Suprapubic skin (tissue), 4 donors: ENCODE results near the gene ALDH3B2.
"Not testable (repeated sequence)": the region's sequence is repeated elsewhere in the genome, so short reads cannot be mapped to it uniquely, and the experiment has no call there.

Source experiments
- CTCF ChIP-seq, 2 donors: fragments of 200-600 bp in 1 of 2; fragments of 450-650 bp in 1 of 2; sonication (generic) in 1 of 2; IDR thresholded peaks; one replicate each; pipeline ENCODE4 v1.5.1; 2016 to 2019; ENCODE audit warnings: antibody characterized with exemption in 2 of 2, mild to moderate bottlenecking in 1 of 2, moderate library complexity in 1 of 2
- EP300 ChIP-seq: sonication (generic); formaldehyde crosslinking; IDR thresholded peaks from one replicate; pipeline ENCODE4 v1.6.1; 2017; ENCODE audit warnings: antibody characterized with exemption
- POLR2A ChIP-seq, 2 donors: fragments of 450-650 bp; IDR thresholded peaks; one replicate each; pipeline ENCODE4 v1.6.1; 2017; ENCODE audit warnings: antibody characterized with exemption in 2 of 2, mild to moderate bottlenecking in 2 of 2, moderate library complexity in 2 of 2
- POLR2AphosphoS5 ChIP-seq, 3 donors: sonication (generic); formaldehyde crosslinking; IDR thresholded peaks; one replicate each; pipeline ENCODE4 v1.6.1; 2017; ENCODE audit warnings: antibody characterized with exemption in 3 of 3

- TF ChIP-seq POLR2A (IDR thresholded peaks at IDR 0.05); POLR2AphosphoS5 (IDR thresholded peaks at IDR 0.05); EP300: not testable (repeated sequence)
- peak; percentile 17 to 45 for TF ChIP-seq CTCF (IDR thresholded peaks at IDR 0.05)
These were observed 39.6 kb upstream of the ALDH3B2 start for GRCh38 chr11:67713892-67714509.
